ENCODE results near the gene VSIR. TPM values are rescaled to one million over a fixed set of nuclear protein-coding genes. Genes with fewer than 3 reads are reported as not detected.

Gene VSIR
- total and polyA plus RNA-seq, 9 of the 15 experiments (the other 6 are each of a cell fraction or from before 2014, with no cell fraction given): 0.14 to 20.5 (median 9.3) TPM

GRCh38 chr10:71753091-71753959 is 20.0 kb downstream of the VSIR start (continued):
- TF ChIP-seq ATF3 (IDR thresholded peaks at IDR 0.05) (peak; percentile 79; the same call in 1 of the 2 replicates), ATF3 (CRISPR knock-in tag; conservative IDR thresholded peaks at IDR 0.05) (no peak), CBFA2T2 (conservative IDR thresholded peaks at IDR 0.05) (peak; percentile 37), DMBX1 (CRISPR knock-in tag; IDR thresholded peaks at IDR 0.05; ENCODE audit: borderline replicate concordance) (peak; percentile 4; the same call in 1 of the 2 replicates), ZNF212 (CRISPR knock-in tag; IDR thresholded peaks at IDR 0.05) (peak; percentile 46; the same call in 1 of the 2 replicates), TFAP4 (CRISPR knock-in tag; IDR thresholded peaks at IDR 0.05; ENCODE audit: borderline replicate concordance) (peak; percentile 84), PTTG1 (tag; IDR thresholded peaks at IDR 0.05; ENCODE audit: low read depth) (peak; percentile 38; the same call in 1 of the 2 replicates), THRAP3 (IDR thresholded peaks at IDR 0.05; ENCODE audit: borderline replicate concordance) (no peak), RB1 (IDR thresholded peaks at IDR 0.05; ENCODE audit: low read depth) (0 out of 2 replicates have a peak, but pooled peaks have one; percentile 21), TAL1 (IDR thresholded peaks at IDR 0.05) (peak; percentile 53), C11orf30 (IDR thresholded peaks at IDR 0.05; ENCODE audit: low read depth) (no peak), ELF4 (CRISPR knock-in tag; IDR thresholded peaks at IDR 0.05) (peak; percentile 92), ZNF3 (CRISPR knock-in tag; IDR thresholded peaks at IDR 0.05) (peak; percentile 70; the same call in 1 of the 2 replicates), ZNF239 (CRISPR knock-in tag; IDR thresholded peaks at IDR 0.05) (peak; percentile 71), RBM14 (IDR thresholded peaks at IDR 0.05; ENCODE audit: borderline replicate concordance, insufficient read depth, low read depth, low read length) (no peak), ZNF354B (CRISPR knock-in tag; IDR thresholded peaks at IDR 0.05) (no peak), ZBTB1 (CRISPR knock-in tag; IDR thresholded peaks at IDR 0.05; ENCODE audit: borderline replicate concordance, low read depth) (peak; percentile 61; the same call in 1 of the 2 replicates), FOXA1 (IDR thresholded peaks at IDR 0.05; ENCODE audit: borderline replicate concordance) (no peak), KDM4B (IDR thresholded peaks at IDR 0.05; ENCODE audit: borderline replicate concordance in 2 of 2, low read depth in 1 of 2) (peak in 1 of 2 experiments; percentile 87; a peak in 1 of 4 replicates), BMI1 (IDR thresholded peaks at IDR 0.05; ENCODE audit: low read length) (no peak), MTA2 (IDR thresholded peaks at IDR 0.05; ENCODE audit: low read depth) (peak; percentile 37), MTA3 (IDR thresholded peaks at IDR 0.05; ENCODE audit: borderline replicate concordance) (peak; percentile 84; the same call in 1 of the 2 replicates), SMC3 (conservative IDR thresholded peaks at IDR 0.05; ENCODE audit: insufficient read depth, low read depth, low read length) (no peak), SIX5 (IDR thresholded peaks at IDR 0.05; ENCODE audit: borderline replicate concordance in 1 of 2, insufficient read depth in 1 of 2, low read depth in 1 of 2, low read length in 2 of 2) (no peak), GABPA (tag; conservative IDR thresholded peaks at IDR 0.05; ENCODE audit: low read depth) (peak; percentile 47; the same call in 1 of the 2 replicates)
